Measurements from ENCODE around the gene SSU72. TPM values are rescaled to one million over a fixed set of nuclear protein-coding genes. Genes with fewer than 3 reads are reported as not detected.
A peak's percentile ranks its signal among the peaks of the same experiment; 100 is the strongest.

Gene SSU72
- total RNA-seq, 1 experiment from 2014 or later, result 193 TPM

- BruUV-seq (replicated peaks), result no TSS peak
- H3K9me3 ChIP-seq (ENCODE audit: low read depth, low read length, poor library complexity, severe bottlenecking), result no peaks in the 10 kb centered on the region
- TF ChIP-seq CTCF (conservative IDR thresholded peaks at IDR 0.05; ENCODE audit: low read depth, low read length) (no peak), EZH2 (IDR thresholded peaks at IDR 0.05; ENCODE audit: borderline replicate concordance, low read depth, low read length, poor library complexity, severe bottlenecking) (no peak)
- no peaks in the 10 kb centered on the region for H3K27me3 ChIP-seq (replicated peaks; ENCODE audit: insufficient read depth, low read depth, low read length, poor library complexity)
- DNase-seq (ENCODE audit: low spot score), result no peak
- ChIA-PET CTCF (no interaction called here), POLR2A (ENCODE audit: low non-redundant PET) (no interaction called here)
- intact Hi-C loops (cut with micrococcal nuclease; ENCODE audit: unreplicated experiment), result no loop called here
- peaks cover 3% of the 10 kb centered on the region for H3K4me1 ChIP-seq (ENCODE audit: insufficient read depth, low read length, poor library complexity, severe bottlenecking)
- H3K27ac ChIP-seq (ENCODE audit: low read depth, low read length, poor library complexity, severe bottlenecking), result no peak overlapping the region
- no peak overlapping the region for H3K4me3 ChIP-seq (ENCODE audit: low read depth, low read length, poor library complexity, severe bottlenecking)
- H3K36me3 ChIP-seq (ENCODE audit: insufficient read depth, low read length, poor library complexity, severe bottlenecking), result no peaks in the 10 kb centered on the region
These were observed 45.9 kb upstream of the SSU72 start for GRCh38 chr1:1620433-1621139.

- TF ChIP-seq EZH2 (IDR thresholded peaks at IDR 0.05; ENCODE audit: borderline replicate concordance, low read depth, low read length, poor library complexity, severe bottlenecking) (no peak), CTCF (conservative IDR thresholded peaks at IDR 0.05; ENCODE audit: low read depth, low read length) (peak; percentile 38; the same call in 1 of the 2 replicates)
- intact Hi-C loops (cut with micrococcal nuclease; ENCODE audit: unreplicated experiment), result no loop called here
- POLR2A ChIA-PET (ENCODE audit: low non-redundant PET), result no interaction called here
- CTCF ChIA-PET, result no interaction called here
- no peak for DNase-seq (ENCODE audit: low spot score)
- no TSS peak for BruUV-seq (replicated peaks)
- H3K4me3 ChIP-seq (ENCODE audit: low read depth, low read length, poor library complexity, severe bottlenecking), result no peak overlapping the region
- H3K36me3 ChIP-seq (ENCODE audit: insufficient read depth, low read length, poor library complexity, severe bottlenecking), result no peaks in the 10 kb centered on the region
- no peaks in the 10 kb centered on the region for H3K27me3 ChIP-seq (replicated peaks; ENCODE audit: insufficient read depth, low read depth, low read length, poor library complexity)
- H3K9me3 ChIP-seq (ENCODE audit: low read depth, low read length, poor library complexity, severe bottlenecking), result no peaks in the 10 kb centered on the region
- H3K27ac ChIP-seq (ENCODE audit: low read depth, low read length, poor library complexity, severe bottlenecking), result no peak overlapping the region
- no peaks in the 10 kb centered on the region for H3K4me1 ChIP-seq (ENCODE audit: insufficient read depth, low read length, poor library complexity, severe bottlenecking)
These were observed 45.3 kb upstream of the SSU72 start for GRCh38 chr1:1619917-1620361.

GRCh38 chr1:1618396-1619068, 43.9 kb upstream of the SSU72 start:
- BruUV-seq (replicated peaks), result no TSS peak
- no peak for DNase-seq (ENCODE audit: low spot score)
- Histone ChIP-seq H3K27me3 (replicated peaks; ENCODE audit: insufficient read depth, low read depth, low read length, poor library complexity) (no peaks in the 10 kb centered on the region), H3K4me3 (ENCODE audit: low read depth, low read length, poor library complexity, severe bottlenecking) (no peak overlapping the region), H3K4me1 (ENCODE audit: insufficient read depth, low read length, poor library complexity, severe bottlenecking) (peaks cover 7% of the 10 kb centered on the region), H3K9me3 (ENCODE audit: low read depth, low read length, poor library complexity, severe bottlenecking) (no peaks in the 10 kb centered on the region), H3K27ac (ENCODE audit: low read depth, low read length, poor library complexity, severe bottlenecking) (no peak overlapping the region), H3K36me3 (ENCODE audit: insufficient read depth, low read length, poor library complexity, severe bottlenecking) (no peaks in the 10 kb centered on the region)
- ChIA-PET CTCF (no interaction called here), POLR2A (ENCODE audit: low non-redundant PET) (no interaction called here)
- no peak for TF ChIP-seq CTCF (conservative IDR thresholded peaks at IDR 0.05; ENCODE audit: low read depth, low read length)
- TF ChIP-seq EZH2 (IDR thresholded peaks at IDR 0.05; ENCODE audit: borderline replicate concordance, low read depth, low read length, poor library complexity, severe bottlenecking), result no peak
- intact Hi-C loops (cut with micrococcal nuclease; ENCODE audit: unreplicated experiment), result no loop called here
